Ishikawa (cell line): ENCODE data around the gene ZBTB8OS.

ENCODE experiments used
- EP300 ChIP-seq: IDR thresholded peaks from 2 replicates; pipeline ENCODE4 v1.6.1; 2012; ENCODE audit warnings: borderline replicate concordance
- NFIC ChIP-seq: IDR thresholded peaks from 2 replicates; pipeline ENCODE4 v1.6.1; 2012
- RAD21 ChIP-seq: IDR thresholded peaks from 2 replicates; pipeline ENCODE4 v1.6.1; 2012; ENCODE audit warnings: low read depth
- TEAD4 ChIP-seq: IDR thresholded peaks from 2 replicates; pipeline ENCODE4 v1.6.1; 2012
- YY1 ChIP-seq: IDR thresholded peaks from 2 replicates; pipeline ENCODE4 v1.6.1; 2012; ENCODE audit warnings: low read depth

GRCh38 chr1:32635508-32636277, 14.7 kb downstream of the ZBTB8OS start:
- TF ChIP-seq YY1: no peak
- TF ChIP-seq NFIC: no peak
- TF ChIP-seq RAD21: no peak
- TF ChIP-seq EP300: no peak
- no peak for TF ChIP-seq TEAD4
